Measurements from ENCODE around the gene SNTG2. TPM values are rescaled to one million over a fixed set of nuclear protein-coding genes. Genes with fewer than 3 reads are reported as not detected.

SNTG2 gene
- total and polyA plus RNA-seq, 2 of the 13 experiments (the other 11 are each of a cell fraction or from before 2014, with no cell fraction given) = not detected

GRCh38 chr2:1266351-1266750 lies 315.7 kb downstream of the SNTG2 start:
- Histone ChIP-seq H3K27ac (ENCODE audit: extremely low read length, insufficient read depth, low read length) (no peak overlapping the region), H3K9me3 (ENCODE audit: low read length) (no peaks in the 10 kb centered on the region), H2AFZ (ENCODE audit: low read length) (no peak overlapping the region), H4K20me1 (ENCODE audit: insufficient read depth, low read length) (no peaks in the 10 kb centered on the region), H3K79me2 (ENCODE audit: insufficient read depth, low read length) (no peaks in the 10 kb centered on the region), H3K4me2 (ENCODE audit: low read depth, low read length) (no peak overlapping the region), H3K4me1 (ENCODE audit: insufficient read depth, low read length) (no peaks in the 10 kb centered on the region), H3K27me3 (ENCODE audit: control insufficient read depth in 1 of 2, insufficient read depth in 2 of 2, low read length in 2 of 2) (peaks cover 0 to 21% of the 10 kb centered on the region in 2 experiments; a peak in 3 of 5 replicates), H3K4me3 (replicated peaks in 1 of 3; ENCODE audit: insufficient read depth in 1 of 3, low read depth in 2 of 3, low read length in 3 of 3) (no peak overlapping the region), H3K36me3 (replicated peaks in 1 of 2; ENCODE audit: control insufficient read depth in 1 of 2, insufficient read depth in 2 of 2, low read length in 2 of 2) (no peaks in the 10 kb centered on the region), H3K9ac (ENCODE audit: insufficient read depth, low read depth, low read length) (no peak overlapping the region)
- POLR2A ChIA-PET = no interaction called here
- in situ Hi-C loops (cut with HindIII; ENCODE audit: extremely low pct_ligation_motif_present, low pct_unique_long_range_greater_than_20kb) = no loop called here
- 8% methylated on average over 12 of the region's 12 CpGs for WGBS (ENCODE audit: low lambda C conversion rate)
- intact Hi-C loops (cut with micrococcal nuclease; ENCODE audit: unreplicated experiment) = no loop called here
- no TSS peak for BruUV-seq (replicated peaks)
- FAIRE-seq (no peak), ATAC-seq (no peak), DNase-seq (ENCODE audit: low spot score) (no peak)
- CTCF ChIA-PET (ENCODE audit: low intra/inter-chr PET ratio, low total read pairs) = no interaction called here
- TF ChIP-seq, protein P1, sequence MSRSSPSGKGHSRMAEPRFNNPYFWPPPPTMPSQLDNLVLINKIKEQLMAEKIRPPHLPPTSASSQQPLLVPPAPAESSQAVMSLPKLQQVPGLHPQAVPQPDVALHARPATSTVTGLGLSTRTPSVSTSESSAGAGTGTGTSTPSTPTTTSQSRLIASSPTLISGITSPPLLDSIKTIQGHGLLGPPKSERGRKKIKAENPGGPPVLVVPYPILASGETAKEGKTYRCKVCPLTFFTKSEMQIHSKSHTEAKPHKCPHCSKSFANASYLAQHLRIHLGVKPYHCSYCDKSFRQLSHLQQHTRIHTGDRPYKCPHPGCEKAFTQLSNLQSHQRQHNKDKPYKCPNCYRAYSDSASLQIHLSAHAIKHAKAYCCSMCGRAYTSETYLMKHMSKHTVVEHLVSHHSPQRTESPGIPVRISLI (CRISPR knock-in tag; IDR thresholded peaks at IDR 0.05; ENCODE audit: borderline replicate concordance) = no peak
- TF ChIP-seq, protein P2, sequence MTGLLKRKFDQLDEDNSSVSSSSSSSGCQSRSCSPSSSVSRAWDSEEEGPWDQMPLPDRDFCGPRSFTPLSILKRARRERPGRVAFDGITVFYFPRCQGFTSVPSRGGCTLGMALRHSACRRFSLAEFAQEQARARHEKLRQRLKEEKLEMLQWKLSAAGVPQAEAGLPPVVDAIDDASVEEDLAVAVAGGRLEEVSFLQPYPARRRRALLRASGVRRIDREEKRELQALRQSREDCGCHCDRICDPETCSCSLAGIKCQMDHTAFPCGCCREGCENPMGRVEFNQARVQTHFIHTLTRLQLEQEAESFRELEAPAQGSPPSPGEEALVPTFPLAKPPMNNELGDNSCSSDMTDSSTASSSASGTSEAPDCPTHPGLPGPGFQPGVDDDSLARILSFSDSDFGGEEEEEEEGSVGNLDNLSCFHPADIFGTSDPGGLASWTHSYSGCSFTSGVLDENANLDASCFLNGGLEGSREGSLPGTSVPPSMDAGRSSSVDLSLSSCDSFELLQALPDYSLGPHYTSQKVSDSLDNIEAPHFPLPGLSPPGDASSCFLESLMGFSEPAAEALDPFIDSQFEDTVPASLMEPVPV (CRISPR knock-in tag; IDR thresholded peaks at IDR 0.05) = no peak
- TF ChIP-seq MLLT10 (CRISPR knock-in tag; IDR thresholded peaks at IDR 0.05) (no peak), ZGPAT (CRISPR knock-in tag; IDR thresholded peaks at IDR 0.05) (no peak), ATF2 (CRISPR knock-in tag; IDR thresholded peaks at IDR 0.05) (no peak), ZNF781 (CRISPR knock-in tag; IDR thresholded peaks at IDR 0.05; ENCODE audit: borderline replicate concordance, not compliant biosample characterization) (no peak), FOXO1 (CRISPR knock-in tag; IDR thresholded peaks at IDR 0.05) (no peak), ZNF572 (CRISPR knock-in tag; IDR thresholded peaks at IDR 0.05) (no peak), FOXA1 (IDR thresholded peaks at IDR 0.05) (no peak), FOXA1 (CRISPR knock-in tag; IDR thresholded peaks at IDR 0.05) (no peak), ZNF264 (CRISPR knock-in tag; IDR thresholded peaks at IDR 0.05) (no peak), ZNF256 (CRISPR knock-in tag; conservative IDR thresholded peaks at IDR 0.05) (no peak), MBD4 (IDR thresholded peaks at IDR 0.05; ENCODE audit: borderline replicate concordance, low read length) (no peak), ZNF878 (CRISPR knock-in tag; IDR thresholded peaks at IDR 0.05) (no peak), XRCC5 (optimal IDR thresholded peaks at IDR 0.05; ENCODE audit: low read length) (no peak), ZNF850 (CRISPR knock-in tag; conservative IDR thresholded peaks at IDR 0.05) (no peak)
- TF ChIP-seq, protein P3, sequence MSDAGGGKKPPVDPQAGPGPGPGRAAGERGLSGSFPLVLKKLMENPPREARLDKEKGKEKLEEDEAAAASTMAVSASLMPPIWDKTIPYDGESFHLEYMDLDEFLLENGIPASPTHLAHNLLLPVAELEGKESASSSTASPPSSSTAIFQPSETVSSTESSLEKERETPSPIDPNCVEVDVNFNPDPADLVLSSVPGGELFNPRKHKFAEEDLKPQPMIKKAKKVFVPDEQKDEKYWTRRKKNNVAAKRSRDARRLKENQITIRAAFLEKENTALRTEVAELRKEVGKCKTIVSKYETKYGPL (CRISPR knock-in tag; IDR thresholded peaks at IDR 0.05) = no peak
- TF ChIP-seq, protein P4, sequence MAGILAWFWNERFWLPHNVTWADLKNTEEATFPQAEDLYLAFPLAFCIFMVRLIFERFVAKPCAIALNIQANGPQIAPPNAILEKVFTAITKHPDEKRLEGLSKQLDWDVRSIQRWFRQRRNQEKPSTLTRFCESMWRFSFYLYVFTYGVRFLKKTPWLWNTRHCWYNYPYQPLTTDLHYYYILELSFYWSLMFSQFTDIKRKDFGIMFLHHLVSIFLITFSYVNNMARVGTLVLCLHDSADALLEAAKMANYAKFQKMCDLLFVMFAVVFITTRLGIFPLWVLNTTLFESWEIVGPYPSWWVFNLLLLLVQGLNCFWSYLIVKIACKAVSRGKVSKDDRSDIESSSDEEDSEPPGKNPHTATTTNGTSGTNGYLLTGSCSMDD (CRISPR knock-in tag; IDR thresholded peaks at IDR 0.05) = no peak
